ENCODE measurements around the gene COQ8A. TPM values are rescaled to one million over a fixed set of nuclear protein-coding genes. Genes with fewer than 3 reads are reported as not detected.

The COQ8A gene
- total RNA-seq, 1 donor = 14.1 TPM

DNA sequence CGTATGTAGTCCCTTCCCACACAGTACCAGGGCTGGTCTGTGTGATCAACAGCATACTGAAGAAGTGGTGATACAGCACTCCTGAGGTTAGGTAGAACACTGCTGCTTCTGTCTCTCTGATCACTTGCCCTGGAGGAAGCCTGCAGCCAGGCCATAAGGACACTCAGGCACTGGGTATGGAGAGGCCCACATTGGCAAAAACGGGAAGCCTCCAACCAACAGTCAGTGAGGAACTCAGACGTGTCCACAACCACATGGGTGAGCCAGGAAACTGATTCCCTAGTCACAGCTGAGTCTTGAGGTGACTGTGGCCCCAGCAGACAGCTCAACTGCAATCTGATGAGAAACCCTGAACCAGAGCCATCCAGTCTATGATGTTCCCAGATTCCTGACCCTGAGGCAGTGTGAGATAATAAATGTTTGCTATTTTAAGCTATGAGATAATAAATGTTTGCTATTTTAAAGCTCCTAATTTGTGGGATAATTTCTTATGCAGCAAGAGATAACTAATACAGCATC lies 62.5 kb downstream of the COQ8A start:
- TF ChIP-seq CTCF (IDR thresholded peaks at IDR 0.05; ENCODE audit: extremely low read depth, low read depth, low read length) = no peak
- Histone ChIP-seq H3K27ac (ENCODE audit: low read depth, low read length) (no peak overlapping the region), H3K4me3 (ENCODE audit: insufficient read depth, low read length) (no peak overlapping the region), H2AFZ (ENCODE audit: low read length) (no peak overlapping the region), H3K27me3 (ENCODE audit: insufficient read depth, low read length) (no peaks in the 10 kb centered on the region), H3K79me2 (ENCODE audit: insufficient read depth, low read length) (no peaks in the 10 kb centered on the region), H3K9me3 (ENCODE audit: low read depth, low read length) (no peaks in the 10 kb centered on the region), H3K4me2 (ENCODE audit: insufficient read depth, low read length) (no peak overlapping the region), H4K20me1 (ENCODE audit: insufficient read depth, low read length) (no peaks in the 10 kb centered on the region), H3K36me3 (ENCODE audit: insufficient read depth, low read length) (peaks cover 23% of the 10 kb centered on the region), H3K4me1 (ENCODE audit: insufficient read depth, low read length) (no peaks in the 10 kb centered on the region)
- no peak for DNase-seq (ENCODE audit: insufficient read length, low spot score, missing footprints)

DNA sequence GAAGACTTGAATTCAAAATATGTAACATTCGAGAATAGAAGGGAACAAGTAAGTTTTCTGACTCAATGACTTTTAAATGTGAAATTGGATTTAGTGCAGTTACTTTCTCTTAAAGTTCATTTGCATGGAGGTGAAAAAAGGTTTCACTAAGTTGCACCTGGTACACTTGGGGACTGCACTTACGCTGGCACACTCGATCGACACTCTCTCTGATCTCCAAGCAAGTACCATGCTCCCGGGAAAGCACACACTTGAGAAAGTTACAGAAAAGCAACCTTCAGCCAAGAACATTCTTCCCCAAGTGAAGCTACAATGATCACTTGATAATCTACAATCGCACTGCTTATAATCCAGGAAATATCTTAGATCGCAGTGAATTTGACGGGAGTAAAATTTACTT lies 63.1 kb downstream of the COQ8A start:
- no peak for TF ChIP-seq CTCF (IDR thresholded peaks at IDR 0.05; ENCODE audit: extremely low read depth, low read depth, low read length)
- H3K4me1 ChIP-seq (ENCODE audit: insufficient read depth, low read length) = no peaks in the 10 kb centered on the region
- no peaks in the 10 kb centered on the region for H3K9me3 ChIP-seq (ENCODE audit: low read depth, low read length)
- H3K79me2 ChIP-seq (ENCODE audit: insufficient read depth, low read length) = no peaks in the 10 kb centered on the region
- no peak overlapping the region for H3K4me3 ChIP-seq (ENCODE audit: insufficient read depth, low read length)
- no peak overlapping the region for H2AFZ ChIP-seq (ENCODE audit: low read length)
- H4K20me1 ChIP-seq (ENCODE audit: insufficient read depth, low read length) = no peaks in the 10 kb centered on the region
- H3K4me2 ChIP-seq (ENCODE audit: insufficient read depth, low read length) = no peak overlapping the region
- peaks cover 23% of the 10 kb centered on the region for H3K36me3 ChIP-seq (ENCODE audit: insufficient read depth, low read length)
- no peak overlapping the region for H3K27ac ChIP-seq (ENCODE audit: low read depth, low read length)
- DNase-seq (ENCODE audit: insufficient read length, low spot score, missing footprints) = no peak
- no peaks in the 10 kb centered on the region for H3K27me3 ChIP-seq (ENCODE audit: insufficient read depth, low read length)

GRCh38 chr1:227004796-227005195 lies 64.7 kb downstream of the COQ8A start:
- no peak overlapping the region for H3K4me2 ChIP-seq (ENCODE audit: insufficient read depth, low read length)
- no peaks in the 10 kb centered on the region for H3K27me3 ChIP-seq (ENCODE audit: insufficient read depth, low read length)
- no peaks in the 10 kb centered on the region for H4K20me1 ChIP-seq (ENCODE audit: insufficient read depth, low read length)
- H3K27ac ChIP-seq (ENCODE audit: low read depth, low read length) = no peak overlapping the region
- H3K4me3 ChIP-seq (ENCODE audit: insufficient read depth, low read length) = no peak overlapping the region
- DNase-seq (ENCODE audit: insufficient read length, low spot score, missing footprints) = no peak
- no peak for TF ChIP-seq CTCF (IDR thresholded peaks at IDR 0.05; ENCODE audit: extremely low read depth, low read depth, low read length)
- no peaks in the 10 kb centered on the region for H3K4me1 ChIP-seq (ENCODE audit: insufficient read depth, low read length)
- H3K79me2 ChIP-seq (ENCODE audit: insufficient read depth, low read length) = no peaks in the 10 kb centered on the region
- no peaks in the 10 kb centered on the region for H3K9me3 ChIP-seq (ENCODE audit: low read depth, low read length)
- H2AFZ ChIP-seq (ENCODE audit: low read length) = no peak overlapping the region
- peaks cover 23% of the 10 kb centered on the region for H3K36me3 ChIP-seq (ENCODE audit: insufficient read depth, low read length)

DNA sequence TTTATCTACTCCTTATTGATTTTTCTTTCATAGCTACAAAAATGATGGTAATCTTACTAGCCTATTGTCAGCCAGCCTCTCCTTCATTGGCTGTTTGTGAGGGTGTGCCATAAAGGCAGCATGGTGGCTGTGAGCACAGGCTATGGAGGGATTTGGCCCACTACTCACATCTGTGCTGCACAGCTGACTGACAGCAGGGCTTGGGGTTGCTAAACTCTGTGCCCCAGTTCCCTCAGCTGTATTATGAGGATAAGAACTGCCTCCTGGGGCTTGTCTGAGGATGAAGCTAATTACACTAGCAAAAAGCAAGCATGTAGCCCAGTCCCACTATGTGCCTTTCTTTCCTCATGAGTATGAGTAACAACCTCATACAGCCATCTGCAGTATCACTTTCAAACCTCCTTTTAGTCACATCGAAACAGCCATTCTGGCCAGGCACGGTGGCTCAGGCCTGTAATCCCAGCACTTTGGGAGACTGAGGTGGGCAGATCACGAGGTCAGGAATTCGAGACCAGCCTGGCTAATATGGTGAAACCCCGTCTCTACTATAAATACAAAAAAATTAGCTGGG lies 66.2 kb downstream of the COQ8A start:
- H2AFZ ChIP-seq (ENCODE audit: low read length) = no peak overlapping the region
- no peak for TF ChIP-seq CTCF (IDR thresholded peaks at IDR 0.05; ENCODE audit: extremely low read depth, low read depth, low read length)

More for the DNA sequence above, 66.2 kb downstream of the COQ8A start:
- H3K79me2 ChIP-seq (ENCODE audit: insufficient read depth, low read length) = no peaks in the 10 kb centered on the region
- H3K4me2 ChIP-seq (ENCODE audit: insufficient read depth, low read length) = no peak overlapping the region
- H3K36me3 ChIP-seq (ENCODE audit: insufficient read depth, low read length) = peaks cover 18% of the 10 kb centered on the region
- H3K4me1 ChIP-seq (ENCODE audit: insufficient read depth, low read length) = no peaks in the 10 kb centered on the region
- no peaks in the 10 kb centered on the region for H3K9me3 ChIP-seq (ENCODE audit: low read depth, low read length)
- no peak overlapping the region for H3K4me3 ChIP-seq (ENCODE audit: insufficient read depth, low read length)
- no peak for DNase-seq (ENCODE audit: insufficient read length, low spot score, missing footprints)
- H3K27ac ChIP-seq (ENCODE audit: low read depth, low read length) = no peak overlapping the region
- no peaks in the 10 kb centered on the region for H4K20me1 ChIP-seq (ENCODE audit: insufficient read depth, low read length)
- no peaks in the 10 kb centered on the region for H3K27me3 ChIP-seq (ENCODE audit: insufficient read depth, low read length)

Measured in osteoblast (primary cell).